ENCODE results near the gene PARVB.

The PARVB gene

GRCh38 chr22:44167501-44167900, 143.4 kb downstream of the PARVB start:
- DNase-seq = no peak

- DNase-seq = no peak
Observed at GRCh38 chr22:44168206-44168605, 144.1 kb downstream of the PARVB start.

DNA sequence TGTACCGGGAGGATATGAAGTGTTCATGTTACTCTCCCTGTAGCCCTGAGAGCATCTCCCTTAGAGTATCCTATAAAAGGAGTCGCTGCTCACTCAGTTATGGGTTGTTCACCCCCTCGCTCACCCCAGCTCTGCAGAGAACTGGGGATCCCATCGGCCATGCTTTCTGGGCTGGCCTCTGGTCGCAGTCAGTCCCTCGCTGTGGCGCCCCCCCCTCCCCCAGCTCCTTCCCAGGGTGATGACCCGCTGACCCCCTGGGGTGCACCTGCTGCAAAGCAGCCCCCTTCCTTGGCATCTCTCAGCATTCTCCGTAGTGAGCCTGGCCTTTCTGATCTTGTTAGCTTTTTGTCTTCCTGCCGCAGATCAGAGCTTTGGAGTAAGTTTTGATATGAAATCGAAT, 146.4 kb downstream of the PARVB start:
- DNase-seq = no peak

DNA sequence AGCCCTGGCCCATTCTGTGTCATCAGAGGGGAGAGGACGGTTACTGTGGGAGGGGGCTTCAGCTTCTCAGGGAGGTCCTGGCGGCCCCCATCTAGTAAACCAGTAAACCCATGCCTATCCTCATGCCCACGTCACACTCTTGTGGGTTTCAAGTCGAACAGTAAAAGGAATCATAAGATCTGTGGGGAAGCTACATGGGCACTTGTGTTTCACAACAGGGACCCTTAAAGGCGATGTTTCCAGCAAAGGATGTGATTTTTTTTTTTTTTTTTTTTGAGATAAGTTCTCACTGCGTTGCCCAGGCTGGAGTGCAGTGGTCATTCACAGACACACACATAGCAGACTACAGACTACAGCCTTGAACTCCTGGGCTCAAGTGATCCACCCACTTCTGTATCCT, 147.5 kb downstream of the PARVB start:
- DNase-seq = no peak

DNA sequence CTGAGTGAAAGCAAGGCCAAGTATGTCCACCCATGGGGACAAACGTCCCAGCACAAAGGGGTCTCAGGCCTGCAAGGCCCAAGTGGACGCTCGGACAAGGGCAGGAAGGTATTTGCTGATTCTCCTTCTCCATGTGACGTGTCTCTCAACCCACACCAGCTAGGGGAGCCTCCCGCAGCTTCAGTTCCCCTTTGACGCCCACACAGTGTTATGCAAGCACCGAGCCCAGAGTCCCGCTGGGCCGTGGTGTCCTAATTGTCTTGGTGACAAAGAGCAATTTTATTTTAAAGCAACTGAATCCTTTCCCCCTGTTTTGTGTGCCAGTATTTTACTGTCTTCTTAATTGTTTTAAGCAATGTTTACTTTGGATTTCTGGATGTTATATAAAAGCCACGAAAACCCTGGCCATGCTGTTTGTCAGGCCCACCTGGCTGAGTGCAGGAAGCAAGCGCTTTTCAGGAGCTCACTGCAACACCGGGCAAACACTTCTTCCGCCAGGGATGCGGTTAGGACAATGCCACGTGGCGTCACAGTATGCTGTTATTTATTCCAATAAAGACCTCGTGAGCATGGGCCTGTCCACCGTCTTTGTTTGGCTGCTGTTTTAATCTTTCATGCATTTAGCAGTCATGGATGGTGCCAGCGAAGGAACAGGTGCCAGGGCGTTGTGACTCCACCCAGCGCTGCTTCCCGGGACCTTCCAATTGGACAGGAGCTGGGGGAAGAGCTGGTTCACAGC, 148.4 kb downstream of the PARVB start:
- DNase-seq = no peak

DNA sequence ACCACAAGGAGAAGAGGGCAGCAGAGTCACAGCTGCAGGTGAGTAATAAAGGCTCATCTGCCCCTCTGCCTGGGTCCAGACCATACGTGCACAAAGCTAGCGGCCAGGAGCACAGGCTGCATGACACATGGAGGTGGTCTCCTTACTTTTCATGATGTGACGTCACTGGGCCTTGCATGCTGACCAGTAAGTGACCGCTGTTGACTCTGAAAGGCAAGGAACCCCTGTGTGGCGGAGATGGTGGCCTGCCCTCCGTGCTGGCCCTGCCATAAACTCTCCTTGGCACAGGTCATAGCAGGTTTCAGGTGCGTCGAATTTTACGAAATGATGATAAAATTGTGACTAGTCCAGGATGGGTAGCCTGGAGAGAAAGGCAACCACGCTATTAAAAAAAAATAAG, 149.1 kb downstream of the PARVB start:
- no peak for DNase-seq

DNA sequence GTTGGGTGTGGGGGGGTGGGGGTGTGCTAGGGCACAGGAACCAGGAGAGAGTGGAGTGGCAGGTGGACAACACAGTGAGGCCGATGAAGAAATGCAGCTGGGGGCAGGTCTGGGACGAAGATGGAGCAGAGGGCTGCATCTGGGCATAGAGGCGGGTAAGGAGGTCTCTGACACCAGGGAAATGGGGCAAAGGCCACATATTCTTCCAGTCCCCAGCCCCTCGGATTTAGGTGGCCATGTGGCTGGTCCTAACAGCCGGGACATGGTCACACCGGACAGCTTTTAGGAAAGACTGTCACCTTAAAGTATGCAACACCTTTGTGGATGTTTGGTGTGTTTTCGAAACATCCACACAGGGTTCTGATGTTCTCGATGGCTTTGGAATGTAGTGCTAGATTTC, 151.6 kb downstream of the PARVB start:
- DNase-seq = no peak

GRCh38 chr22:44179196-44179988, 155.3 kb downstream of the PARVB start:
- no peak for DNase-seq

DNA sequence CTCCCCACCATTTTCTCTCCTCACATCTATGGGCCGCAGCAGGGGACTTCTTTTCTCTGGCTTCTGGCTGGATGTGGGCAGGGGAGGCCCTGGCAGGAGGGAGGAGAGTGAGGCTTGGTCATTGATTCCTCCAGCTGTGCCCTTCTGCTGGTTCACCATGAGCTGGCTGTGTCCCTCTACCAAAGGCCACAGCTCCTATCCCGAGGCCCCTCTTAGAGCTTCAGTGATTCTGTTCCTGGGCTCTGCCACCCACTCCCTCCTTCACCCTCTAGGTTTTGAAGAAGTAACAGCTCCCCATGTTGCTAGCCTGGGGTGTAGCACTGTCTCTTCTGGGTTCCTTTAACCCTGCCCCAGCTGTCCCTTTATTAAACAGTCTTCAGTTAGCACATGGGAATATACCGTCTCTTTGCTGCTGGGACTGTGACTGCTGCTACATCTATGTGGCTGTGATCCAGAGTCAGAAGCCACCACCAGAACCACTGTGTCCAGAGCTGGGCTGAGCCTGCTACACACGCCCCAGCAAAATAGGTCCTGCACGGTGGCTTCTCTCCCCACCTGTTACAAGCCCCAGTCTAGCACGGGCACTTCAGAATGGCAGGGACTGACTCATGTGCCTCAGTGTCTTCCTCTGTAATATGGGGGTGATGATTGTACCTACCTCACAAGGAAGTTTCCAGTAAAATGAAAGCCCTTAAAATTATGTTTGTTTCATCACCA, 156.0 kb downstream of the PARVB start:
- DNase-seq = no peak

GRCh38 chr22:44180706-44181032, 156.6 kb downstream of the PARVB start, which contains the start of gene PARVG:
Gene PARVG (plus strand): TSS chr22:44180925. CDS start chr22:44183330, 2,405 bp downstream.
- no peak for DNase-seq

DNA sequence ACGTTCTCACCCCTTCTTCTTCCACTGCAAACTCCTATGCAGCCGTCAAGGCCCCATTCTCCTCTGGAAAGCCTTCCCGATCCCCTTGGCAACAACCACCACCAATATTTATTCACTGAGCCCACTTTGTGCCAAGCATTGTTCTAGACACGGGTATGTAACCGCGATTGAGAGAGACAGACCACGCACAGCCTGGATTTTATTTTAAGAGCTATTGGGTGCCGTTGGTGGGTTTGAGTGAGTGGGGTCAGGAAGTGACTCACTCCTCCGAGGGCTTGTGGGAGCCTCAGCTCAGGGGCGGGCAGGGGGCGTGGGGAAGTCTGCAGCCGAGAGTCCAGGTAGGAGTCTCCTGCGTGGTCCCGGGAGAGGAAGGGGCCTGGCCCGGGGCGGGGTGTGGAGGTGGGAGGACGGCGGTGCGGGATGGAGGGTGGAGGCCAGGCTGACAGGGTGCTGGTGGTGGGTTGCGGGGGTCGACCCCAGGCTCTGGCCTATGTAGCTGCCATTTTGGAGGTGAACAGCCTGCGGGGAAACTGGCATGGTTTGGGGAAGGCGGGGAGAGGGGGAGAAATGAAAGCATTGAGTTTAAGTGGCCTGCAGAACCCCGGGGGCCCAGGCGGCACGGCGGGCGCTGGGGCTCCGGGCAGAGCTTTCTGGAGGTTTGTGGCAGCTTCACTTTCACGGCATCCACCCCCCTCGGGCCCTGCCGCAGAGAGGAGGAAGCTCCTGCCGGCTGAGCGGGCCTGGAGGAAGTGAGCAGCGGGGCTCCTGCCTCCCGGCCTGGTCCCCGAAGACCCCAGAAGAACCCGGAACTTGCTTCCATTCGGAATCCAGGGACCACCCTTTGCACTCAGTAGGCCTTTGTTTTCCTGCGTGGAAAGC, 157.2 kb downstream of the PARVB start:
- DNase-seq = no peak

GRCh38 chr22:44181912-44182587, 157.9 kb downstream of the PARVB start:
- no peak for DNase-seq

- no peak for DNase-seq
Observed at GRCh38 chr22:44182588-44183286, 158.6 kb downstream of the PARVB start.

DNA sequence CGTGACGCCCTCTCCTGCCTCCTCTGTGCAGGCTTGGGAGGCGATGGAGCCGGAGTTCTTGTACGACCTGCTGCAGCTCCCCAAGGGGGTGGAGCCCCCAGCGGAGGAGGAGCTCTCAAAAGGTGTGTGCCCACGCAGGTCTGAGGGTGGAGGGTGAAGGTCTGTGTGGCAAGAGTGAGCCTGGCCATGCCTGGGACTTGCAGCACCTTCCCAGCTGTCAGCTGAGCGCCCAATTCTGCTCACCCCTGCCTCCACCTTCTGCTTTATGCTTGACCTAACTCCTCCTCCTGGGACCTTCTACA, 159.1 kb downstream of the PARVB start:
- no peak for DNase-seq

- DNase-seq = no peak
Observed at GRCh38 chr22:44184006-44184405, 159.9 kb downstream of the PARVB start.

DNA sequence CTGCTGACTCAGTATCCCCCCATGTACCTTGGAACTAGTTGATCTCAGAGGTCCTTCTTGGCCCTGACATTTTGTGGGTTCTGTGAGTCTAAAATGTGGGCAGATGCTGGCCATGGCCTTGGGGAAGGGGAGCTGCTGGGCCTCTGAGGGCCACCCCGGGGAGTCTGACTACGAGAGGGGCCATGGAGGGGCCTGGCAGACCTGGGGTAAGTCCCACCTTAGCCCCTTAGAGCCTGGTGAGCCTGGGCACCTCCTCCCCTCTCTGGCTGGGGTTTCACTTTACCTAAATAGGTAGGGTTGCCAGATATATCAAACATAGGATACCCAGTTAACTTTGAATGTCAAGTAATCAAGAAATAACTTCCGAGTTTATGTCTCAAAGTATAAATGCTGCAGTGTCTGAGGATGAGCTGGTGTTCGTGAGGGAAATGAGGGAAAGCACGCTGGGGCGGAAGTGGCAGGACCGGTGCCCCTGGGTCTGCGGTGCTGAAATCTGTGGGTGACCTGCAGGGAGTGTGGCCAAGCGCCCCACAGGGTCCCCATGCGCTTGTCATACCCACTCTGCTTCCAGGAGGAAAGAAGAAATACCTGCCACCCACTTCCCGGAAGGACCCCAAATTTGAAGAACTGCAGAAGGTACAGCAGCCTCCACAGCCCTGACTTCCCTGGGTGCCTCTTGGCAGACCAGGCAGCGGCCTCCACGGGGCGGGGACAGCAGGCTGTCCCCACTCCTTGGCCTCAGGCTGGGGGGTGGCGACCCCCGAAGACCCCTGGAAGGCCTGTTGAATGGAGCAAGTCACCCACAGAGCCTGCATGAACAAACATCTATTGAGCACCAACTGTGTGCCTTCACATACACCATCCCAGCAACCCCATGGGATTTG, 161.4 kb downstream of the PARVB start:
- no peak for DNase-seq

- DNase-seq = no peak
Observed at GRCh38 chr22:44186121-44186510, 162.0 kb downstream of the PARVB start.

GRCh38 chr22:44186737-44187136, 162.6 kb downstream of the PARVB start:
- no peak for DNase-seq

GRCh38 chr22:44187652-44188230, 163.6 kb downstream of the PARVB start:
- no peak for DNase-seq

- no peak for DNase-seq
Observed at GRCh38 chr22:44188316-44188715, 164.2 kb downstream of the PARVB start.

All from DMS 273 treated with DMSO at 0.1 percent for 48 hours (cell line).